HG03558 (cell line): ENCODE measurements around the gene UBAP1L.
"Not testable (repeated sequence)": the region's sequence is repeated elsewhere in the genome, so short reads cannot be mapped to it uniquely, and the experiment has no call there.

Experiments used
- ATAC-seq: cut with Tn5 transposase; IDR thresholded peaks from one replicate; pipeline ENCODE4 v1.9.1; 2021; ENCODE audit warnings: moderate number of reproducible peaks; ENCODE audit not compliant: unreplicated experiment; ENCODE audit errors: extremely low read depth

UBAP1L gene

DNA sequence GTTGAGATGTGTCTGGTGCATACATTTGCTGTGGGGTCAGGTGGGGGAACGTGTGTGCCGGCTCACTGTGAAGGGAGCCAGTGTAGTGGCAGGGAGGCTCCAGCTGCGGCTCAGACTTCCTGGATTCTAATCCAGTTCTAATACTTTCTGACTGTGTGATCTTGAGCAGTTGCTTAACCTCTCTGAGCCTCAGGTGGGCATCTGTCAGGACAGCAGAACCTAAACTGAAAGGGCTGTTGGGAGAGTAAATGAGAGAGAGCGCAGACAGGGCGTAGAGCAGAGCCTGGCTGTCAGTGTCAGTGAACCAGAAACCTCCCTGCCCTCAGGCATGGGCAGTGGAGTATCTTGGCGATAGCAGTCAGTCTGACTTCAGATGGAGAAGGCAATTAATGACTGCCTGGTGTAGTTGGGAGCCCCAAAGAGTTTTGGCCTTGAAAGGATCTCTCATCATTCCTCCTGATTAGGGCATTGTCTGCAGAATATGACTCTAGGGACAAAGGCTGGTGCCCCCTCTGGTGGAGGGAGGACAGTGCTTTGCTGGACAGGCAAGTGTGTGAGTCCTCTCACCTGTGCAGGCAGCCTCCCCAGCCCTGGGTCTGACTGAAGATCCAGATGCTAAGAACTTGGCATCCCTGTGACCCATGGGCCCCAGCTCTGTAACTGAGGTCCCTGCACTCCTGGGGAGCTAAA lies 28.9 kb downstream of the UBAP1L start:
- ATAC-seq: no peak

- ATAC-seq: no peak
Measured at GRCh38 chr15:65085207-65085753, 29.7 kb downstream of the UBAP1L start.

- ATAC-seq: no peak
Measured at GRCh38 chr15:65084500-65085206, 30.3 kb downstream of the UBAP1L start.

DNA sequence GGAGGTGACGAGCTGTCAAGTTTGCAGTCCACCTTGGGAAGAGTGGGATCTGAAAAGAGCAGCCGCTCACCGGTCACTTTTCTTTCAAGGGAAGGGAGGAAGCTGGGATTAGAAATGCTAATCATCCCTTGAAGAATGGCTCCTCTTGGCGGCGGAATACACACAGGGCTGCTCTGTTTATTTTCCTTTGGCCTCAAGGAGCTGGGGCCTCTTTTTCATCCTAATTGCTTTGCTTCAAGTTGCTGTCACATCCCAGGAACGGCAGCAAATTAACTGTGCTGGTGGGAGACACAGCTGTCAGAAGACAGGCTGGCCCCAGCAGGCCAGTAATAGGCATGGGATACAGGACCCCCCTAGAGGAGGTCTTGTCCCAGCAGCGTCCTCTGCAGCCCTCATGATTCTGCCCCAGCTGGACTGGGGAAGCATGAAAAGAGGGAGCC lies 31.7 kb downstream of the UBAP1L start:
- ATAC-seq: no peak

- no peak for ATAC-seq
Measured at GRCh38 chr15:65082303-65082953, 32.6 kb downstream of the UBAP1L start.

DNA sequence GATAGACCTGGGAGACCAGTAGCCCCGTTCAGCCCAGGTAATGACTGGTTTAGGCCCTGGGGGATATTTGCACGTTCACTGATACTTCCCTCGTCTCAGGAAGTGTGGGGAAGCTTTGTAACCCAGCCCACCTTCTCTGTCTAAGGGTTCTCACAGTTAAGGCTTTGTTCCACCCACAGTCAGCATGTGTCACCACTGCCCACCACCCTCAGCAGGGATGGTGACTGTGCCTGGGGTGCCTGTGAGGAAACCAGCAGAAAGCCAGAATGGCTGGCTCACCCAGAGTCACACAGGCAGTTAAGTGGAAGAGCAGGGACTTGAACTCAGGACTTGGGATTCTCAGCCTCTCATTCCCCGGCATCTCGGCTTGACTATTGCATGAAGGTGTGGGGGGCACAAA lies 33.2 kb downstream of the UBAP1L start:
- no peak for ATAC-seq

GRCh38 chr15:65081270-65081669 lies 33.7 kb downstream of the UBAP1L start:
- no peak for ATAC-seq

DNA sequence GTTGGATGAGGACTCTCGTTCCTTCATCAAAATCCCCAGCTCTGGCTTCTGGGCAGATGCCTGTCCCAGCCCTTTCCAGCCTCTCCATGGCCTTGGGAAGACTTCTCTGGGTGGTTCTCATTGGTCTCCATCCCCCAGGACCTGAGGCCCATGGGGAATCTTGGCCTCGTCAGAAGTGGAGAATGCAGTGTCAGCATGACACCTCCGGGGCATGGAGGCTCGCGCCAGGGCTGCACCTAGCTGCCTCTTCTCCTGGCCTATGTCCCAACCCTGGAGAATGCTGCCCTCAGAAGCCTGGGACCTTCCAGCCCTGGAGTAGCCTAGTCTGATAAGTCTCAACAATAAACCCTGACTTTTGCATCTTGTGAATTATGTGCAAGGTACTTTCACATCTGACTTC lies 35.4 kb downstream of the UBAP1L start:
- no peak for ATAC-seq

DNA sequence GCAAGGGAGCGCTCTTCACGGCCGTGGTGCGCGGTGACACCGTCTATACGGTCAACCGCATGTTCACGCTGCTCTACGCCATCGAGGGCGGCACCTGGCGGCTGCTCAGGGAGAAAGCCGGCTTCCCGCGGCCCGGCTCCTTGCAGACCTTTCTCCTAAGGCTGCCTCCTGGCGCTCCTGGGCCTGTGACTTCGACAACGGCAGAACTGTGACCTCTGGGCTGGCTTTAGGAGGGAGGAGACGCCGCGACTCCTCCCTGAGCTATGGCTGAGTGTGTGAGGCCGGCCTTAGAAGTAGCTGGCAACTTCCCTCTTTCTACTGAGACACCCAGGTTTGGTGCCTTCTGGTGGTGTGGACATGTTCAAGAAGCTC lies 37.0 kb downstream of the UBAP1L start:
- no peak for ATAC-seq

DNA sequence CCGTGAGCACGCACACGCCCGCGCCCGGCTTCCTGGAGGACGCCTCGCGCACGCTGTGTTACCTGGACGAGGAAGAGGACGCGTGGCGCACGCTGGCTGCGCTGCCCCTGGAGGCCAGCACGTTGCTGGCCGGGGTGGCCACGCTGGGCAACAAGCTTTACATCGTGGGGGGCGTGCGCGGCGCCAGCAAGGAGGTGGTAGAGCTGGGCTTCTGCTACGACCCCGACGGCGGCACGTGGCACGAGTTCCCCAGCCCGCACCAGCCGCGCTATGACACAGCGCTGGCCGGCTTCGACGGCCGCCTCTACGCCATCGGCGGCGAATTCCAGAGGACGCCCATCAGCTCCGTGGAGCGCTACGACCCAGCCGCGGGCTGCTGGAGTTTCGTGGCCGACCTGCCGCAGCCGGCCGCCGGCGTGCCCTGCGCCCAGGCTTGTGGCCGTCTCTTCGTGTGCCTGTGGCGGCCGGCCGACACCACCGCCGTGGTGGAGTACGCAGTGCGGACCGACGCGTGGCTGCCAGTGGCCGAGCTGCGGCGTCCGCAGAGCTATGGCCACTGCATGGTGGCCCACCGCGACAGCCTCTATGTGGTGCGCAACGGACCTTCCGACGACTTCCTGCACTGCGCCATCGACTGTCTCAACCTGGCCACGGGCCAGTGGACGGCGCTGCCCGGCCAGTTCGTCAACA lies 37.6 kb downstream of the UBAP1L start:
- no peak for ATAC-seq

DNA sequence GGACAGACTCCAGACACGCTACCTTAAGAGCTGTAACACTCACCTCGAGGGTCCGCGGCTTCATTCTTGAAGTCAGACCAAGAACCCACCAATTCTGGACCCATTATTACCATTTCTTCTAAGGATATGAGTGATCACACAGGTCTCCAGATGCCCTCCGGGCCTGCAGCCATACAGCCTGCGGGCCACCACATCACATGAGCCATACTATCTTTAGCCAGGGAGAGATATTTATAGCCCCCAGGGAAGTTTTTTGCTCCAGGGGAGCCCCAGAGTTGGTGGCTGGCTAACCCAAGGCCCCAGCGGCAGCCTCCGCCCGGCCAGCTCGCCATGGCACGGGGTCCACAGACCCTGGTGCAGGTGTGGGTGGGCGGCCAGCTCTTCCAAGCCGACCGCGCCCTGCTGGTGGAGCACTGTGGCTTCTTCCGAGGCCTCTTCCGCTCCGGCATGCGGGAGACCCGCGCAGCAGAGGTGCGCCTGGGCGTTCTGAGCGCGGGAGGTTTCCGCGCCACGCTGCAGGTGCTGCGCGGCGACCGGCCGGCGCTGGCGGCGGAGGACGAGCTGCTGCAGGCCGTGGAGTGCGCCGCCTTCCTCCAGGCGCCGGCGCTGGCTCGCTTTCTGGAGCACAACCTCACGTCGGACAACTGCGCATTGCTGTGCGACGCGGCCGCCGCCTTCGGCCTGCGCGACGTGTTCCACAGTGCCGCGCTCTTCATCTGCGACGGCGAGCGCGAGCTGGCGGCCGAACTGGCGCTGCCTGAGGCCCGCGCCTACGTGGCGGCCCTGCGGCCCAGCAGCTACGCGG lies 38.3 kb downstream of the UBAP1L start, which contains the start of gene KBTBD13:
Gene KBTBD13, plus strand, starts transcription at position 261 of the 805 bp plus-strand sequence. Its CDS starts 70 bp downstream, at position 331.
- no peak for ATAC-seq

DNA sequence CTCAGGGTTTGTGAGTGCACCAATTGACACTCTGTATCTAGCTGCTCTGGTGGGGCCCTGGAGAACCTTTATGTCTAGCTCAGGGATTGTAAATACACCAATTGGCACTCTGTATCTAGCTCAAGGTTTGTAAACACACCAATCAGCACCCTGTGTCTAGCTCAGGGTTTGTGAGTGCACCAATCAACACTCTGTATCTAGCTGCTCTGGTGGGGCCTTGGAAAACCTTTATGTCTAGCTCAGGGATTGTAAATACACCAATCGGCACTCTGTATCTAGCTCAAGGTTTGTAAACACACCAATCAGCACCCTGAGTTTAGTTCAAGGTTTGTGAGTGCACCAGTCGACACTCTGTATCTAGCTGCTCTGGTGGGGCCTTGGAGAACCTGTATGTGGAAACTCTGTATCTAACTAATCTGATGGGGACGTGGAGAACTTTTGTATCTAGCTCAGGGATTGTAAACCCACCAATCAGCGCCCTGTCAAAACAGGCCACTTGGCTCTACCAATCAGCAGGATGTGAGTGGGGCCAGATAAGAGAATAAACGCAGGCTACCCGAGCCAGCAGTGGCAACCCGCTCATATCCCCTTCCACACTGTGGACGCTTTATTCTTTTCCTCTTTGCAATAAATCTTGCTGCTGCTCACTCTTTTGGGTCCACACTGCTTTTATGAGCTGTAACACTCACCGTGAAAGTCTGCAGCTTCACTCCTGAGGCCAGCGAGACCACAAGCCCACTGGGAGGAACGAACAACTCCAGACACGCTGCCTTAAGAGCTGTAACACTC lies 39.2 kb downstream of the UBAP1L start:
- ATAC-seq: not testable (repeated sequence)

GRCh38 chr15:65074946-65075345 lies 40.1 kb downstream of the UBAP1L start:
- ATAC-seq: not testable (repeated sequence)

DNA sequence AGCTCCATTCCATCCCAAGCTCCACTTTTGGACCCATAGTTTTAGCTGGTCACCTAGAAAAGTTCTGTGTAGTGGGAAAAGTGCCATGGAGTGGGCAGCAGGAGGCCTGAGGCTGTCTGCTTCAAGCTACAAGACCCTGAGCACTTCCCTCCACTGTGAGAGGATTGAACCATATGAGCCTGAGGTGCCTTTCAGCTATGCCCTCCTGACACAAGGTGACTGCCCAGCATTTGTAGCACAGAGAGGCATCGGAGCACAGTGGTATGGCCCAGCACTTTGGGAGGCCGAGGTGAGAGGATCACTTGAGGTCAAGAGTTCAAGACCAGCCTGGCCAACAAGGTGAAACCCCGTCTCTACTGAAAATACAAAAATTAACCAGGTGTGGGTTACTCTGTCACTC lies 42.4 kb downstream of the UBAP1L start:
- no peak for ATAC-seq

DNA sequence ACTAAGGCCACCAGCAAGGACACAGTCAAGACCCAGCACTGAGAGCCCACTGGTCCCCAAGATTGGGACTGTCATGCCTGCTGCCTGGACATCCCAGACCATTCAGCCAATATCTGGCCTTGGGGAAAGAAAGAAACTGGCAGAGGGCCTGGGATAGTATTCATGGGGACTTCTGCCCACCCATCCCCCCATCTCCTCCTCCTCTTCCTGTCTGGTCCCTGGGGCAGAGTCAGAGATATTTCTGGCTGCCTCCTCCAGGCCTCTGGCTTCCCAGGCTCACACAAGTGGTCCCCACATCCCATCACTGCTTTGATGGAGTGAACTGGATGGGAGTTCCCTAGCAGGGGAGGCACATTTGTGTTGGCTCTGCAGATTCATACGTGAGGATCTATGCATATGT lies 43.0 kb downstream of the UBAP1L start:
- ATAC-seq: no peak

DNA sequence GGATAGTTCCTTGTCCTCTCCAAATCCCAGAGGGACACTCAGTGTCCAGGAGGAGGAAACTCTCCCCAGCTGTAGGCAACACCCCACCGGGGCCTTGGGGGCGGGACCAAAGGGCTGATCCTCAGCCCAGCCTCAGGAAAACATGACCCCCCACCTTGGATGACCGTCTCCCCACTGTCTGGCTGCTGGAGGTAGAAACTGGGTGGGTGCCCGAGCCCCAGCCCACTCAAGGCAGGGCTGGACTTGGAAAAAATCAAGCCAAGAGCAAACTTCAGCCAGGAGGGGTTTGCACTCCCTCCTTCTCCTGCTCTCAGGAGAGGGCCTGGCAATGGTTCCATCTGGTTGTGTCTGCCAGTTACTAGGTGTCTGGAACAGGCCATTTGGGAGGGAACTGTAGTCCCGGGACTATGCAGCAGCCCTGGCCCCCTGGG lies 43.6 kb downstream of the UBAP1L start:
- no peak for ATAC-seq

DNA sequence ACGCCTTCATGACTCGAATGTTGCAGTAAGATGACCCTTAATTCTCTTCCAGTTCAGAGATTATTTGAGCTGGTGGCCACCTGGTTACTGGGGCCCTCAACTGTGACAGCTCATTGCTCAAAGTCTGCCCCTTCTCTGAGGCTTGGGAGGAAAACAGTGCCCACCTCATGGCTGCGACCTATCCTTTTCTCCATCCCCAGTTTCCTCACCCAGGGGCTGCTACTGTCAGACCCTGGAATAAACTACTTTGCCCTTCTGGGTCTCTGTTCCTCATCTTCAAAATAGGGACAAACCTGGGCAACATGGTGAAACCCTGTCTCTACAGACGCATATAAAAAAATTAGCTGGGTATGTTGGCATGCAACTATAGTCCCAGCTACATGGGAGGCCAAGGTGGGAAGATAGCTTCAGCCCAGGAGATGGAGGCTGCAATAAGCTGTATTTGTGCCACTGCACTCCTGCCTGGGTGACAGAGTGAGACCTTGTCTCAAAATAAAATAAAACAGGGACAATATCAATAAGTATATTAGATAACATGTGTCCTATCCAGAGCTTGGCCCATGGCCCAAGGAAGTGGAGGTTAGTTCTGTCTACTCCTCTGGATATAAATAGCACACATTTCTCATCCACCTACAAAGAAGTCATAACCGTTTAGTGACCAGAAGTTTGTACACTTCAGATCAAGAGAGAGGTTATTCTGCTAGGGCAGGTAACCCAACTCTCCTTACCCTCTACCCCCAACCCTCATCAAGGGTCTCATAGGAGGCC lies 45.0 kb downstream of the UBAP1L start:
- ATAC-seq: no peak

DNA sequence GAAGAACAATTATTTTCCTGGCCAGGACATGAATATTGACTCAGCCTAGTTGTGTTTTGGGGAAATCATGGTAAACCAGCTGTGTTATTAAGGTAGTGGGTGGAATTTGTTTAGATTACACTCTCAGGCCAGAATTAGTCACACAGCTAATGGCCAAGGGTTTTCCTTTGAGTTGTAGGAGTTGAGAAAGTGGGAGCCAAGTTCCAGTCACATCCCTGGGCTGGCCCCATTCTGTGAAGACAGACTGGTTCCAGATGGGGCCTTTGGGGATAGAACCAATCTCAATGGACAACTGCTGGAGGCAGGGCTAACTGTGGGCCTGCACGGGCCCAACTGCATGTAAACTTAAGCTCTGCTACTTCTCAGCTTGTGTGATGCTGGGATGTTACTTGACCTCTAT lies 45.8 kb downstream of the UBAP1L start:
- no peak for ATAC-seq
